Neural progenitor cell (in vitro differentiated cells): ENCODE results near the gene POTED. TPM values are rescaled to one million over a fixed set of nuclear protein-coding genes. Genes with fewer than 3 reads are reported as not detected.
"Not testable (repeated sequence)": the region's sequence is repeated elsewhere in the genome, so short reads cannot be mapped to it uniquely, and the experiment has no call there.

Experiments used
- DNase-seq: peaks from one replicate; pipeline ENCODE4 v3.0.0-alpha.2; 2016; ENCODE audit warnings: low spot score
- H2AFZ ChIP-seq: fragments of 200-600 bp; sonication (generic); replicated peaks from 2 replicates; pipeline ENCODE4 v1.6.1; 2016; ENCODE audit warnings: antibody characterized with exemption
- H3F3A ChIP-seq: fragments of 200-600 bp; sonication (generic); 2 replicates; pipeline ENCODE4 v1.6.1; 2016; ENCODE audit warnings: antibody characterized with exemption, low read depth
- H3K27ac ChIP-seq: fragments of 200-600 bp; sonication (generic); 2 replicates; pipeline ENCODE4 v1.5.1; 2016; ENCODE audit warnings: mild to moderate bottlenecking
- H3K27me3 ChIP-seq: fragments of 200-600 bp; sonication (generic); 2 replicates; pipeline ENCODE4 v1.6.1; 2016; ENCODE audit warnings: mild to moderate bottlenecking, moderate library complexity
- H3K36me3 ChIP-seq: fragments of 200-600 bp; sonication (generic); 2 replicates; pipeline ENCODE4 v1.5.1; 2016
- H3K4me1 ChIP-seq: fragments of 200-600 bp; sonication (generic); 2 replicates; pipeline ENCODE4 v1.6.1; 2016; ENCODE audit warnings: mixed run types
- H3K4me2 ChIP-seq: fragments of 200-600 bp; sonication (generic); 2 replicates; pipeline ENCODE4 v1.6.1; 2016
- H3K4me3 ChIP-seq: fragments of 200-600 bp; sonication (generic); 2 replicates; pipeline ENCODE4 v1.5.1; 2016
- H3K79me2 ChIP-seq: fragments of 200-600 bp; sonication (generic); 2 replicates; pipeline ENCODE4 v1.6.1; 2016; ENCODE audit warnings: low read depth
- H3K9ac ChIP-seq: fragments of 200-600 bp; sonication (generic); 2 replicates; pipeline ENCODE4 v1.6.1; 2016
- H3K9me3 ChIP-seq: fragments of 200-600 bp; sonication (generic); 2 replicates; pipeline ENCODE4 v1.5.1; 2016; ENCODE audit warnings: low read depth
- H4K20me1 ChIP-seq: fragments of 200-600 bp; sonication (generic); 2 replicates; pipeline ENCODE4 v1.6.1; 2016; ENCODE audit warnings: low read depth
- H3K27ac Mint-ChIP-seq: 3 replicates; pipeline ENCODE4 v1.8.0; 2021; ENCODE audit warnings: mixed read lengths
- H3K27me3 Mint-ChIP-seq: 2 replicates; pipeline ENCODE4 v1.8.0; 2022; ENCODE audit warnings: low read depth, mild to moderate bottlenecking, inconsistent platforms, moderate library complexity, mixed read lengths; ENCODE audit not compliant: insufficient read depth
- H3K36me3 Mint-ChIP-seq: 3 replicates; pipeline ENCODE4 v1.8.0; 2021; ENCODE audit warnings: mixed read lengths
- H3K4me1 Mint-ChIP-seq: 3 replicates; pipeline ENCODE4 v1.8.0; 2021; ENCODE audit warnings: mixed read lengths
- H3K4me3 Mint-ChIP-seq: 3 replicates; pipeline ENCODE4 v1.8.0; 2021; ENCODE audit warnings: mild to moderate bottlenecking, moderate library complexity, mixed read lengths
- H3K9me3 Mint-ChIP-seq: 3 replicates; pipeline ENCODE4 v1.8.0; 2020; ENCODE audit warnings: mixed read lengths
- microRNA-seq: library from miRNA; unstranded; fragments of <30 nt; microRNA quantifications from one replicate; pipeline ENCODE4, GENCODE V29; 2016
- small RNA-seq: library from RNA; depleted of rRNA; stranded (forward); fragments of <200 nt; gene quantifications from one replicate; pipeline ENCODE3, GENCODE V24; 2015
- total RNA-seq: library from RNA; depleted of rRNA; stranded (reverse); fragments of >200 nt; gene quantifications from 2 replicates; pipeline ENCODE4 v1.2.3, GENCODE V29; 2015; ENCODE audit warnings: low replicate concordance

The POTED gene
- not detected in 2 replicates for total RNA-seq

DNA sequence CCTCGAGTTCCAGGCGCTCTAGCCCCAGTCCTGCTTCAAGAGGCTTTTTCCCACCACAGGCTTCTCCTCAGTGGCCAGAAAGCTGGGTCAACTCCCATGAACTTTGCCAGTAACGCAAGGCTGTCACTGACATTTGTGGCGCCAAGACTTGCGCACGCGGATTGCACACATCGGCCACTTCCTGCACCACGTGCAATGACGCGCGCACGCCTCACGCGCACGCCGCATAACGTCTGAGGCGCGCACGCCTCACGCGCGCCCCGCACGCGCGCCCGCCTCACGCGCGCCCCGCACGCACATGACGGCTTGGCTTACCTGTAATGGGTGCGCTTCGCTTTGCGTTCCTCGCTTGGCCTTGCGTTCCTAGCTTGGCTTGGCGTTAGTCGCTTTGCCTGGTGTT lies at the start of gene POTED:
Gene POTED, plus strand, starts transcription at position 301 of the 400 bp plus-strand sequence. CDS start 452 bp downstream, outside the sequence.
- H3K79me2 ChIP-seq, H3K4me3 ChIP-seq, H4K20me1 ChIP-seq, H3K9me3 Mint-ChIP-seq, H3K4me2 ChIP-seq, H3K27ac ChIP-seq, H3K36me3 ChIP-seq, H3K27ac Mint-ChIP-seq, H3K4me1 Mint-ChIP-seq, H3F3A ChIP-seq, H3K4me1 ChIP-seq, H3K27me3 ChIP-seq, H3K9me3 ChIP-seq, H3K27me3 Mint-ChIP-seq, H3K4me3 Mint-ChIP-seq, H3K9ac ChIP-seq, H2AFZ ChIP-seq, DNase-seq, H3K36me3 Mint-ChIP-seq: not testable (repeated sequence)

DNA sequence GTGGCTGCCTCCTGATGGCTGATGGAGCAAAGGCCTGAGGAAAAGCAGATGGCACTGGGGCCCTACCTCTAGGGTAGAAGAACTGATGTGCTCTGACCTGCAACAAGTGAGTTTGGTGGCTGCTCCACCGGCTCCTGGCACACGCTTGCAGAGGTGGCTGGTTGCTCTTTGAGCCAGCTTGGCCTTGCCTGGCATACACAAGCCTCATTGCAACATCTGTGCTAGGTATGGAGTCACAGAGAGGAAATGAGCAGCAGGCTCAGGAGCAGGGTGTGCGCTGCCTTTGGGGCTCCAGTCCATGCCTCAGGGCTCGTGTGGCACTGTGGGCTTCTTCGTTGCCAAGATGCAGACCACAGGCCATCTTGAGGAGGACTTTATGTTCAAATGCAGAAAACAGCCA lies 40.5 kb downstream of the POTED start:
- not testable (repeated sequence) for H3K27me3 Mint-ChIP-seq, H3K4me1 ChIP-seq, H3K9ac ChIP-seq, H3K36me3 ChIP-seq, H2AFZ ChIP-seq, H3K4me2 ChIP-seq, H3K27me3 ChIP-seq, H4K20me1 ChIP-seq, H3K9me3 ChIP-seq, H3K4me3 ChIP-seq, H3K9me3 Mint-ChIP-seq, H3K4me1 Mint-ChIP-seq, H3K4me3 Mint-ChIP-seq, H3K27ac Mint-ChIP-seq, DNase-seq, H3K79me2 ChIP-seq, H3K36me3 Mint-ChIP-seq, H3F3A ChIP-seq, H3K27ac ChIP-seq

DNA sequence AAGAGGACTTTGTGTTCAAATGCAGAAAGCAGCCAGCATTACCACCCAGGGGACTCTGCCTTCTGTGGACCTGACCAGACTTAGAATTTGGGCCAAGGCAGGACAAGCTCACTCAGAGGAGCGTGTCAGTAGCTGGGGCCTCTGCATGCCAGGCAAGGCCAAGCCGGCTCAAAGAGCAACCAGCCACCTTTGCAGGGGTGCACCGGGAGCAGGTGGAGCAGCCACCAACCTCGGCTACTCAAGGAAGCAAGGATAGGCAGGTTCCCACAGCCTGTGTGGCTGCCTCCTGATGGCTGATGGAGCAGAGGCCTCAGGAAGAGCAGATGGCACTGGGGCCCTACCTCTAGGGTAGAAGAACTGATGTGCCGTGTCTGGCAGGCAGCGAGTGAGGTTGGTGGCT lies 42.2 kb downstream of the POTED start:
- H3F3A ChIP-seq, H3K9ac ChIP-seq, H3K9me3 Mint-ChIP-seq, H4K20me1 ChIP-seq, H3K4me3 Mint-ChIP-seq, H3K79me2 ChIP-seq, H3K4me1 ChIP-seq, H3K4me1 Mint-ChIP-seq, H2AFZ ChIP-seq, DNase-seq, H3K4me2 ChIP-seq, H3K36me3 ChIP-seq, H3K27me3 Mint-ChIP-seq, H3K27me3 ChIP-seq, H3K27ac Mint-ChIP-seq, H3K36me3 Mint-ChIP-seq, H3K4me3 ChIP-seq, H3K9me3 ChIP-seq, H3K27ac ChIP-seq: not testable (repeated sequence)

Small RNA genes within 50 kb of the gene (microRNA-seq; reads per million reads assigned to microRNA genes)
- gene MIR3118-1: not detected

Small RNA genes within 50 kb of the gene (small RNA-seq; reads per million reads assigned to genes)
- gene AL050303.3: not detected
- not detected for gene MIR3118-1
- gene RNU6-286P: not detected
